ENCODE results near the gene NUSAP1. TPM values are rescaled to one million over a fixed set of nuclear protein-coding genes. Genes with fewer than 3 reads are reported as not detected.
A peak's percentile ranks its signal among the peaks of the same experiment; 100 is the strongest.
"Not testable (repeated sequence)": the region's sequence is repeated elsewhere in the genome, so short reads cannot be mapped to it uniquely, and the experiment has no call there.

NUSAP1 gene
- polyA plus RNA-seq, 1 experiment = 33.9 TPM

DNA sequence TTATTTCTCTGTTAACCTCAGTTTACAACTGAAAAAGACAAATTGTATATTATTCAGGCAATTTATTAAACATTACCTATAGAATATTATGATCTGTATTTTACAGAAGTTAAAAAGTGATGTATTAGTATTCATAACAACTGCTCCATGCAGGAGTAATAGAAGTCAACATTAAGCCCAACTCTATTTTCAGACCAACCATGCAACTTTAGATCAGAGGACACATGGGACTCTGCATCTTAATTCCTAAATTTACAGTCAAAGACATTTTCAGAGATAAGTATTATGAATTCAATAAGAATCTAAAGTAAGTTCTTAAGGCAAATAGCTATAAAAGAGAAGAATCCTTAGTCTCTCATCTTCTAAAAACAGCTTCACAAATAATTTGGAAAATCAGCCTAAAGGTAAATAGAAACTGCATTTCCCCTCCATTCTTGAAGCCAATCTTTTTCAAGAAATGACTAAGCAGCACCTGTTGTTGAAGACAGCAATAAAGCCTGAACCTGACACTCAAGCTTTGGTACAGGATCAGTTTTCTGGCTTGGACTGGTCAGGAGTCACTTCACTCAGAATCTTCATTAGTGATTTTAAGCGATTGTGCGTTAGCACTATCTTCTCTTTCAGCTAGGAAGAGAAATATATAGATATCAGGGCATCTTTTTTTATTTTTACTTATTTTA, 23.3 kb upstream of the NUSAP1 start:
- H3K27ac ChIP-seq (ENCODE audit: low read depth, low read length) = no peak overlapping the region
- H3K9me3 ChIP-seq (ENCODE audit: control insufficient read depth, insufficient read depth, low read length) = no peaks in the 10 kb centered on the region
- H3K4me3 ChIP-seq (ENCODE audit: low read depth, low read length) = no peak overlapping the region
- no peaks in the 10 kb centered on the region for H3K27me3 ChIP-seq (ENCODE audit: control insufficient read depth, insufficient read depth, low read length)
- no peak for DNase-seq (ENCODE audit: low read depth, low spot score)
- CTCF ChIA-PET = interaction anchor here (1.6 kb wide), 1 partner anchor 23 kb away, joined by 4 read pairs; the partner anchor contains the start of genes NUSAP1 and OIP5
- TF ChIP-seq, protein P1, sequence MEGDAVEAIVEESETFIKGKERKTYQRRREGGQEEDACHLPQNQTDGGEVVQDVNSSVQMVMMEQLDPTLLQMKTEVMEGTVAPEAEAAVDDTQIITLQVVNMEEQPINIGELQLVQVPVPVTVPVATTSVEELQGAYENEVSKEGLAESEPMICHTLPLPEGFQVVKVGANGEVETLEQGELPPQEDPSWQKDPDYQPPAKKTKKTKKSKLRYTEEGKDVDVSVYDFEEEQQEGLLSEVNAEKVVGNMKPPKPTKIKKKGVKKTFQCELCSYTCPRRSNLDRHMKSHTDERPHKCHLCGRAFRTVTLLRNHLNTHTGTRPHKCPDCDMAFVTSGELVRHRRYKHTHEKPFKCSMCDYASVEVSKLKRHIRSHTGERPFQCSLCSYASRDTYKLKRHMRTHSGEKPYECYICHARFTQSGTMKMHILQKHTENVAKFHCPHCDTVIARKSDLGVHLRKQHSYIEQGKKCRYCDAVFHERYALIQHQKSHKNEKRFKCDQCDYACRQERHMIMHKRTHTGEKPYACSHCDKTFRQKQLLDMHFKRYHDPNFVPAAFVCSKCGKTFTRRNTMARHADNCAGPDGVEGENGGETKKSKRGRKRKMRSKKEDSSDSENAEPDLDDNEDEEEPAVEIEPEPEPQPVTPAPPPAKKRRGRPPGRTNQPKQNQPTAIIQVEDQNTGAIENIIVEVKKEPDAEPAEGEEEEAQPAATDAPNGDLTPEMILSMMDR (IDR thresholded peaks at IDR 0.05; ENCODE audit: low read depth, low read length) = no peak
- POLR2A ChIA-PET = interaction anchor here (1.3 kb wide), 1 partner anchor 23 kb away, joined by 4 read pairs; the partner anchor contains the start of genes NUSAP1 and OIP5

DNA sequence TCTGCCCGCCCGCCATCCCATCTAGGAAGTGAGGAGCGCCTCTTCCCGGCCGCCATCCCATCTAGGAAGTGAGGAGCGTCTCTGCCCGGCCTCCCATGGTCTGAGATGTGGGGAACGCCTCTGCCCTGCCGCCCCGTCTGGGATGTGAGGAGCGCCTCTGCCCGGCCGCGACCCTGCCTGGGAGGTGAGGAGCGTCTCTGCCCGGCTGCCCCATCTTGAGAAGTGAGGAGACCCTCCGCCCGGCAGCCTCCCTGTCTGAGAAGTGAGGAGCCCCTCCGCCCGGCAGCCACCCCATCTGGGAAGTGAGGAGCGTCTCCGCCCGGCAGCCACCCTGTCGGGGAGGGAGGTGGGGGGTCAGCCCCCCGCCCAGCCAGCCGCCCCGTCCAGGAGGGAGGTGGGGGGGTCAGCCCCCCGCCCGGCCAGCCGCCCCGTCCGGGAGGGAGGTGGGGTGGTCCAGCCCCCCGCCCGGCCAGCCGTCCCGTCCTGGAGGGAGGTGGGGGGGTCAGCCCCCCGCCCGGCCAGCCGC, 11.8 kb upstream of the NUSAP1 start:
- DNase-seq (ENCODE audit: low read depth, low spot score); H3K27ac ChIP-seq (ENCODE audit: low read depth, low read length); H3K4me3 ChIP-seq (ENCODE audit: low read depth, low read length); H3K27me3 ChIP-seq (ENCODE audit: control insufficient read depth, insufficient read depth, low read length); POLR2A ChIA-PET; CTCF ChIA-PET; H3K9me3 ChIP-seq (ENCODE audit: control insufficient read depth, insufficient read depth, low read length): not testable (repeated sequence)

DNA sequence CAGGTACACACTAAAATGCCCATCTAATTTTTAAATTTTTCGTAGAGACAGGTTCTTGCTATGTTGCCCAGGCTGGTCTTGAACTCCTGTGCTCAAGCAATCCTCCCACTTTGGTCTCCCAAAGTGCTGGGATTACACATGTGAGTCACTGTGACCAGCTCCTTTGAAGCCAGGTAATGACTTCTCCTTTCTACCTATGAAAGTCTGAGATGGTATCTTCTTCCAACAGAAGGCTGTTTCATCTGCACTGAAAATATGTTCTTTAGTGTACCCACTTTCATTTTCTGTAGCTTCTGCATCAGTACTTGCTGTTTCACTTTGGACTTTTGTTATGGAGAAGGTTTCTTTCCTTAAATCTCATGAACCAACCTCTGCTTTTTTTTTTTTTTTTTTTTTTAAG, 9.1 kb upstream of the NUSAP1 start:
- Histone ChIP-seq H3K4me3 (ENCODE audit: low read depth, low read length) (no peak overlapping the region), H3K27ac (ENCODE audit: low read depth, low read length) (no peak overlapping the region), H3K9me3 (ENCODE audit: control insufficient read depth, insufficient read depth, low read length) (peaks cover 2% of the 10 kb centered on the region; the same call in 1 of the 2 replicates), H3K27me3 (ENCODE audit: control insufficient read depth, insufficient read depth, low read length) (no peaks in the 10 kb centered on the region)
- TF ChIP-seq, protein P1 (IDR thresholded peaks at IDR 0.05; ENCODE audit: low read depth, low read length) = no peak
- DNase-seq (ENCODE audit: low read depth, low spot score) = no peak
- POLR2A ChIA-PET = no interaction called here
- CTCF ChIA-PET = interaction anchor here (2.7 kb wide), 1 partner anchor 9 kb away, joined by 8 read pairs; the partner anchor contains the start of genes NUSAP1 and OIP5

DNA sequence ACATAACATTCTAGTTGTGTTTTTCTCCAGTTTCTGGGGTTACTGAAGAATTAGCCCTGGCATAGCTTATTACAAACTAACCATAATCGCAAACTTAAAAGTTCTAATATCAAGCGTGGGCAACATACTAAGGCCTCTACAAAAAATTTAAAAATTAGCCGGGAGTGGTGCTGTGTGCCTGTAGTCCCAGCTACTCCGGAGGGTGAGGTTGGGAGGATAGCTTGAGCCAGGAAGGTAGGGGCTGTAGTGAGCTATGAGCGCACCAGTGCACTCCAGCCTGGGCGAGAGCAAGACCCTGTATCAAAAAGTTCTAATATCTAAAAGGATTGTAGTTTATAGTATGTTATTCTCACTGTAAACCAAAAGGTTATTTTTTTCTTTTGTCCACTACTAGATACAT, 1.4 kb upstream of the NUSAP1 start:
- Histone ChIP-seq H3K27ac (ENCODE audit: low read depth, low read length) (no peak overlapping the region), H3K4me3 (ENCODE audit: low read depth, low read length) (no peak overlapping the region; the same call in 1 of the 2 replicates), H3K27me3 (ENCODE audit: control insufficient read depth, insufficient read depth, low read length) (no peaks in the 10 kb centered on the region), H3K9me3 (ENCODE audit: control insufficient read depth, insufficient read depth, low read length) (no peaks in the 10 kb centered on the region)
- CTCF ChIA-PET = interaction anchor here (0.5 to 1.1 kb wide), 5 partner anchors 9 to 624 kb away, joined by 3 to 4 read pairs (median 3); no protein-coding TSS in a partner anchor
- POLR2A ChIA-PET = no interaction called here
- TF ChIP-seq, protein P1 (IDR thresholded peaks at IDR 0.05; ENCODE audit: low read depth, low read length) = no peak
- no peak for DNase-seq (ENCODE audit: low read depth, low spot score)

DNA sequence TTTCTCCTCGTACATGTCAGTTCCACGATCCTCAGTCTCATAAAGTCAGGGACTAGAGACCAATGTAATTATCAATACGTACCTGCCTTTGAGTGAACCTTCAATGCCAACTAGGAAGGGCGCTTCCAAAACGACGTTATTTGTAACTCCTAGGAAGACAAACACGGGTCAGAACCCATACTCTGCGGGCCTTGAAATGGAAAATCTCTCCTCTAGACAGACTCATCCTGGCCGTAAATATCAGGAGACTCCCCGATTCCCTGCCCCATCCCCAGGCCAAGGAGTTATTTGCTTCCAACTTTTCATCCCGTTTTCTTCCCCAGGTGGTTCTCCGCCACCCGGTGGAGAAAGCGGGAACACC, 868 bp upstream of the NUSAP1 start:
- TF ChIP-seq, protein P1 (IDR thresholded peaks at IDR 0.05; ENCODE audit: low read depth, low read length) = peak; percentile 83
- H3K27ac ChIP-seq (ENCODE audit: low read depth, low read length) = no peak overlapping the region
- POLR2A ChIA-PET = interaction anchor here (0.5 to 1.5 kb wide), 5 partner anchors 22 to 324 kb away, joined by 3 to 6 read pairs (median 3); partner anchors contain the start of gene CHP1

More for the DNA sequence above, 868 bp upstream of the NUSAP1 start:
- CTCF ChIA-PET = interaction anchor here (0.9 to 1.6 kb wide), 5 partner anchors 9 to 61 kb away, joined by 3 to 8 read pairs (median 4); no protein-coding TSS in a partner anchor
- DNase-seq (ENCODE audit: low read depth, low spot score) = no peak
- H3K9me3 ChIP-seq (ENCODE audit: control insufficient read depth, insufficient read depth, low read length) = no peaks in the 10 kb centered on the region
- H3K27me3 ChIP-seq (ENCODE audit: control insufficient read depth, insufficient read depth, low read length) = no peaks in the 10 kb centered on the region
- peak overlapping the region; percentile 96 for H3K4me3 ChIP-seq (ENCODE audit: low read depth, low read length)
